Measurements from ENCODE around the gene CPEB3. TPM values are rescaled to one million over a fixed set of nuclear protein-coding genes. Genes with fewer than 3 reads are reported as not detected.

The CPEB3 gene
- total and polyA plus RNA-seq, 9 of the 15 experiments (the other 6 are each of a cell fraction or from before 2014, with no cell fraction given) = 0.15 to 1.2 (median 0.51) TPM

DNA sequence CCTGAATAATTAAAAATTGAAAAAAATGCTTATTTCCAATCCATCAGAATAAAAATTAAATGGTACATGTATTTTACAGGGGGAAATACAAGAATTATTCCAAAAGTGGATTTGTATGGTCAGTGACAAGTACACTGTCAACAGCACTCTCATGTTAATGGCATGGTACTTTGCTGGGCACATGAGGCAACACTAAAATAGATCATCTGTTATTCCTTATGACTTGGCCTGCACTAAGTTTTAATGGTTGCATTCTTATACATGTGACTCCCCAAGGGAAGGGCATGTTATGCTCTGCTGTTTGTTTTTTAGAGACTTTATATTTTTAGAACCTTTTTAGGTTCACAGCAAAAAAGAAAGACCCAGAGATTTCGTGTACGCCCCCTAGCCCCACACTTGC is 128.3 kb downstream of the CPEB3 start:
- FAIRE-seq = no peak

More for the DNA sequence above, 128.3 kb downstream of the CPEB3 start:
- TF ChIP-seq, protein P1, sequence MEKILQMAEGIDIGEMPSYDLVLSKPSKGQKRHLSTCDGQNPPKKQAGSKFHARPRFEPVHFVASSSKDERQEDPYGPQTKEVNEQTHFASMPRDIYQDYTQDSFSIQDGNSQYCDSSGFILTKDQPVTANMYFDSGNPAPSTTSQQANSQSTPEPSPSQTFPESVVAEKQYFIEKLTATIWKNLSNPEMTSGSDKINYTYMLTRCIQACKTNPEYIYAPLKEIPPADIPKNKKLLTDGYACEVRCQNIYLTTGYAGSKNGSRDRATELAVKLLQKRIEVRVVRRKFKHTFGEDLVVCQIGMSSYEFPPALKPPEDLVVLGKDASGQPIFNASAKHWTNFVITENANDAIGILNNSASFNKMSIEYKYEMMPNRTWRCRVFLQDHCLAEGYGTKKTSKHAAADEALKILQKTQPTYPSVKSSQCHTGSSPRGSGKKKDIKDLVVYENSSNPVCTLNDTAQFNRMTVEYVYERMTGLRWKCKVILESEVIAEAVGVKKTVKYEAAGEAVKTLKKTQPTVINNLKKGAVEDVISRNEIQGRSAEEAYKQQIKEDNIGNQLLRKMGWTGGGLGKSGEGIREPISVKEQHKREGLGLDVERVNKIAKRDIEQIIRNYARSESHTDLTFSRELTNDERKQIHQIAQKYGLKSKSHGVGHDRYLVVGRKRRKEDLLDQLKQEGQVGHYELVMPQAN (IDR thresholded peaks at IDR 0.05; ENCODE audit: borderline replicate concordance) = no peak
- TF ChIP-seq, protein P2, sequence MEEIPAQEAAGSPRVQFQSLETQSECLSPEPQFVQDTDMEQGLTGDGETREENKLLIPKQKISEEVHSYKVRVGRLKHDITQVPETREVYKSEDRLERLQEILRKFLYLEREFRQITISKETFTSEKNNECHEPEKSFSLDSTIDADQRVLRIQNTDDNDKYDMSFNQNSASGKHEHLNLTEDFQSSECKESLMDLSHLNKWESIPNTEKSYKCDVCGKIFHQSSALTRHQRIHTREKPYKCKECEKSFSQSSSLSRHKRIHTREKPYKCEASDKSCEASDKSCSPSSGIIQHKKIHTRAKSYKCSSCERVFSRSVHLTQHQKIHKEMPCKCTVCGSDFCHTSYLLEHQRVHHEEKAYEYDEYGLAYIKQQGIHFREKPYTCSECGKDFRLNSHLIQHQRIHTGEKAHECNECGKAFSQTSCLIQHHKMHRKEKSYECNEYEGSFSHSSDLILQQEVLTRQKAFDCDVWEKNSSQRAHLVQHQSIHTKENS (CRISPR knock-in tag; IDR thresholded peaks at IDR 0.05) = no peak
- TF ChIP-seq ZZZ3 (IDR thresholded peaks at IDR 0.05) = no peak
- TF ChIP-seq EGR1 (conservative IDR thresholded peaks at IDR 0.05) = no peak
- TF ChIP-seq, protein P3, sequence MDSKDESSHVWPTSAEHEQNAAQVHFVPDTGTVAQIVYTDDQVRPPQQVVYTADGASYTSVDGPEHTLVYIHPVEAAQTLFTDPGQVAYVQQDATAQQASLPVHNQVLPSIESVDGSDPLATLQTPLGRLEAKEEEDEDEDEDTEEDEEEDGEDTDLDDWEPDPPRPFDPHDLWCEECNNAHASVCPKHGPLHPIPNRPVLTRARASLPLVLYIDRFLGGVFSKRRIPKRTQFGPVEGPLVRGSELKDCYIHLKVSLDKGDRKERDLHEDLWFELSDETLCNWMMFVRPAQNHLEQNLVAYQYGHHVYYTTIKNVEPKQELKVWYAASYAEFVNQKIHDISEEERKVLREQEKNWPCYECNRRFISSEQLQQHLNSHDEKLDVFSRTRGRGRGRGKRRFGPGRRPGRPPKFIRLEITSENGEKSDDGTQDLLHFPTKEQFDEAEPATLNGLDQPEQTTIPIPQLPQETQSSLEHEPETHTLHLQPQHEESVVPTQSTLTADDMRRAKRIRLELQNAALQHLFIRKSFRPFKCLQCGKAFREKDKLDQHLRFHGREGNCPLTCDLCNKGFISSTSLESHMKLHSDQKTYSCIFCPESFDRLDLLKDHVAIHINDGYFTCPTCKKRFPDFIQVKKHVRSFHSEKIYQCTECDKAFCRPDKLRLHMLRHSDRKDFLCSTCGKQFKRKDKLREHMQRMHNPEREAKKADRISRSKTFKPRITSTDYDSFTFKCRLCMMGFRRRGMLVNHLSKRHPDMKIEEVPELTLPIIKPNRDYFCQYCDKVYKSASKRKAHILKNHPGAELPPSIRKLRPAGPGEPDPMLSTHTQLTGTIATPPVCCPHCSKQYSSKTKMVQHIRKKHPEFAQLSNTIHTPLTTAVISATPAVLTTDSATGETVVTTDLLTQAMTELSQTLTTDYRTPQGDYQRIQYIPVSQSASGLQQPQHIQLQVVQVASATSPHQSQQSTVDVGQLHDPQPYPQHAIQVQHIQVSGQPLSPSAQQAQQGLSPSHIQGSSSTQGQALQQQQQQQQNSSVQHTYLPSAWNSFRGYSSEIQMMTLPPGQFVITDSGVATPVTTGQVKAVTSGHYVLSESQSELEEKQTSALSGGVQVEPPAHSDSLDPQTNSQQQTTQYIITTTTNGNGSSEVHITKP (IDR thresholded peaks at IDR 0.05; ENCODE audit: partially characterized antibody) = no peak
- TF ChIP-seq CBX1 (IDR thresholded peaks at IDR 0.05; ENCODE audit: low read depth) = no peak
- no peak for TF ChIP-seq CAMTA2 (CRISPR knock-in tag; conservative IDR thresholded peaks at IDR 0.05)
- TF ChIP-seq ELF1 (tag; IDR thresholded peaks at IDR 0.05) = no peak
- TF ChIP-seq MAFG (tag; conservative IDR thresholded peaks at IDR 0.05) = no peak
- TF ChIP-seq GTF2E2 (tag; IDR thresholded peaks at IDR 0.05) = no peak
- TF ChIP-seq CBX5 (IDR thresholded peaks at IDR 0.05; ENCODE audit: borderline replicate concordance, low read depth) = no peak
- no peak for TF ChIP-seq DPF2 (IDR thresholded peaks at IDR 0.05)
- Histone ChIP-seq H3K79me2 (ENCODE audit: control insufficient read depth, insufficient read depth, low read length) (no peaks in the 10 kb centered on the region), H4K20me1 (replicated peaks; ENCODE audit: control insufficient read depth, insufficient read depth, low read length) (no peaks in the 10 kb centered on the region), H3K9me3 (replicated peaks; ENCODE audit: control insufficient read depth, insufficient read depth, low read depth, low read length) (no peaks in the 10 kb centered on the region), H3K27me3 (ENCODE audit: control insufficient read depth in 2 of 2, insufficient read depth in 2 of 2, low read length in 2 of 2) (no peaks in the 10 kb centered on the region), H3K4me2 (ENCODE audit: insufficient read depth, low read length) (no peak overlapping the region), H3K9me1 (ENCODE audit: control insufficient read depth, insufficient read depth, low read length) (no peaks in the 10 kb centered on the region), H3K4me1 (replicated peaks in 1 of 2; ENCODE audit: control insufficient read depth in 2 of 2, insufficient read depth in 2 of 2, low read length in 2 of 2) (no peaks in the 10 kb centered on the region), H3K4me3 (no peak overlapping the region), H2AFZ (ENCODE audit: low read depth, low read length) (no peak overlapping the region), H3K9ac (ENCODE audit: insufficient read depth in 1 of 2, low read depth in 2 of 2, low read length in 2 of 2) (no peak overlapping the region), H3K27ac (ENCODE audit: extremely low read depth, low read depth, low read length) (no peak overlapping the region), H3K36me3 (ENCODE audit: control insufficient read depth, insufficient read depth, low read length) (no peaks in the 10 kb centered on the region; the same call in 2 of the 3 replicates)
- CTCF ChIA-PET (ENCODE audit: low intra/inter-chr PET ratio) = no interaction called here
- intact Hi-C loops (cut with micrococcal nuclease) (no loop called here), in situ Hi-C loops (cut with MboI) (no loop called here)
- DNase-seq (ENCODE audit: extremely low read depth in 1 of 4, low spot score in 3 of 4) (no peak), ATAC-seq (no peak)
- 83% methylated on average over 2 of the region's 2 CpGs for WGBS (ENCODE audit: insufficient coverage, low coverage, missing lambda C conversion rate)
- POLR2A ChIA-PET = no interaction called here
- no TSS peak for BruUV-seq (replicated peaks)

All from K562 (cell line).